Smooth muscle cell (in vitro differentiated cells): ENCODE data around the gene LIN28A. TPM values are rescaled to one million over a fixed set of nuclear protein-coding genes. Genes with fewer than 3 reads are reported as not detected.

Source experiments
- DNase-seq: peaks from one replicate; lab custom pipeline; 2025; ENCODE audit not compliant: unreplicated experiment; lab: John Stamatoyannopoulos, UW
- H2AFZ ChIP-seq: fragments of 200-600 bp; sonication (generic); 2 replicates; pipeline ENCODE4 v1.6.0; 2016; ENCODE audit warnings: antibody characterized with exemption, low read depth, mild to moderate bottlenecking
- H3F3A ChIP-seq: fragments of 200-600 bp; sonication (generic); 2 replicates; pipeline ENCODE4 v1.6.0; 2017; ENCODE audit warnings: antibody characterized with exemption, low read depth
- H3K27ac ChIP-seq: fragments of 200-600 bp; sonication (generic); 2 replicates; pipeline ENCODE4 v1.5.1; 2016; ENCODE audit warnings: low read depth, mild to moderate bottlenecking
- H3K27me3 ChIP-seq: fragments of 200-600 bp; sonication (generic); 2 replicates; pipeline ENCODE4 v1.6.1; 2016; ENCODE audit warnings: low read depth, mild to moderate bottlenecking
- H3K36me3 ChIP-seq: fragments of 200-600 bp; sonication (generic); 2 replicates; pipeline ENCODE4 v1.5.1; 2016; ENCODE audit warnings: low read depth
- H3K4me1 ChIP-seq: fragments of 200-600 bp; sonication (generic); 2 replicates; pipeline ENCODE4 v1.5.1; 2016; ENCODE audit warnings: low read depth
- H3K4me2 ChIP-seq: fragments of 200-600 bp; sonication (generic); 2 replicates; pipeline ENCODE4 v1.6.0; 2016; ENCODE audit warnings: mild to moderate bottlenecking
- H3K4me3 ChIP-seq: fragments of 200-600 bp; sonication (generic); 2 replicates; pipeline ENCODE4 v1.5.1; 2016; ENCODE audit warnings: mild to moderate bottlenecking
- H3K79me2 ChIP-seq: fragments of 200-600 bp; sonication (generic); 2 replicates; pipeline ENCODE4 v1.6.0; 2016; ENCODE audit warnings: low read depth, mild to moderate bottlenecking
- H3K9ac ChIP-seq: fragments of 200-600 bp; sonication (generic); 2 replicates; pipeline ENCODE4 v1.6.0; 2016; ENCODE audit warnings: low read depth
- H3K9me3 ChIP-seq: fragments of 200-600 bp; sonication (generic); replicated peaks from 2 replicates; pipeline ENCODE4 v1.5.1; 2016; ENCODE audit warnings: low read depth
- H4K20me1 ChIP-seq: fragments of 200-600 bp; sonication (generic); 2 replicates; pipeline ENCODE4 v1.6.0; 2016; ENCODE audit warnings: low read depth
- CTCF ChIP-seq: fragments of 200-600 bp; sonication (generic); IDR thresholded peaks from 2 replicates; pipeline ENCODE4 v1.5.1; 2017; ENCODE audit warnings: borderline replicate concordance, mild to moderate bottlenecking, antibody characterized with exemption; ENCODE audit not compliant: insufficient read depth, poor library complexity, severe bottlenecking
- WGBS: methylation state at CpG from one replicate; pipeline ENCODE4 v1.1.7; 2016; ENCODE audit warnings: low lambda C conversion rate; 5-methylcytosine and 5-hydroxymethylcytosine counted together
- polyA plus RNA-seq: library from polyadenylated mRNA; unstranded; fragments of >200 nt; fragmentation: Nextera tagmentation; extraction: Ambion mirVana; gene quantifications from 2 replicates; pipeline ENCODE4 v1.2.1, GENCODE V29; 2016
- total RNA-seq: library from RNA; depleted of rRNA; stranded (reverse); fragments of >200 nt; gene quantifications from 2 replicates; pipeline ENCODE4 v1.2.3, GENCODE V29; 2014

The LIN28A gene
- total and polyA plus RNA-seq, 2 experiments from 2014 or later = 0.08 TPM; not detected in 1

GRCh38 chr1:26469558-26469957 is 58.9 kb downstream of the LIN28A start:
- no peak for DNase-seq
- Histone ChIP-seq H3K4me3 (no peak overlapping the region), H3K27ac (no peak overlapping the region), H3K9ac (no peak overlapping the region), H4K20me1 (peaks cover 48% of the 10 kb centered on the region), H2AFZ (no peak overlapping the region), H3K27me3 (no peaks in the 10 kb centered on the region), H3K79me2 (peaks cover 15% of the 10 kb centered on the region), H3K4me1 (peaks cover 46% of the 10 kb centered on the region), H3K36me3 (peaks cover 13% of the 10 kb centered on the region), H3K9me3 (no peaks in the 10 kb centered on the region), H3K4me2 (no peak overlapping the region), H3F3A (peaks cover 16% of the 10 kb centered on the region)
- WGBS = 96% methylated on average over 5 of the region's 5 CpGs
- TF ChIP-seq CTCF = no peak

GRCh38 chr1:26470878-26471497 is 60.4 kb downstream of the LIN28A start:
- Histone ChIP-seq H3K79me2 (peaks cover 15% of the 10 kb centered on the region), H3K4me2 (peak overlapping the region; percentile 94), H3K4me1 (peaks cover 46% of the 10 kb centered on the region), H3K27me3 (no peaks in the 10 kb centered on the region), H3K27ac (no peak overlapping the region), H3K4me3 (peak overlapping the region; percentile 98), H3K9ac (no peak overlapping the region), H3F3A (peaks cover 17% of the 10 kb centered on the region), H3K9me3 (no peaks in the 10 kb centered on the region), H2AFZ (no peak overlapping the region), H4K20me1 (peaks cover 55% of the 10 kb centered on the region), H3K36me3 (peaks cover 11% of the 10 kb centered on the region)
- DNase-seq = no peak
- WGBS = 44% methylated on average over 14 of the region's 14 CpGs
- TF ChIP-seq CTCF = no peak

GRCh38 chr1:26471498-26472319 is 61.1 kb downstream of the LIN28A start:
- H3K9me3 ChIP-seq = no peaks in the 10 kb centered on the region
- H3K36me3 ChIP-seq = peaks cover 6% of the 10 kb centered on the region
- no peak overlapping the region for H3K9ac ChIP-seq
- no peaks in the 10 kb centered on the region for H3K27me3 ChIP-seq
- H2AFZ ChIP-seq = no peak overlapping the region
- H4K20me1 ChIP-seq = peaks cover 60% of the 10 kb centered on the region
- H3K4me1 ChIP-seq = peaks cover 46% of the 10 kb centered on the region
- peak overlapping the region; percentile 98 for H3K4me3 ChIP-seq
- peak; percentile 73 for DNase-seq
- 2% methylated on average over 41 of the region's 52 CpGs for WGBS
- H3F3A ChIP-seq = peaks cover 21% of the 10 kb centered on the region
- no peak for TF ChIP-seq CTCF
- H3K79me2 ChIP-seq = peaks cover 15% of the 10 kb centered on the region
- H3K4me2 ChIP-seq = peak overlapping the region; percentile 94
- no peak overlapping the region for H3K27ac ChIP-seq
